Gastrocnemius medialis (tissue), 4 donors: ENCODE measurements around the gene DMBX1.

ENCODE experiments used
- CTCF ChIP-seq, 5 experiments: fragments of 450-650 bp in 3 of 5; fragments of 200-600 bp in 2 of 5; sonication (generic) in 2 of 5; IDR thresholded peaks in 4 of 5; conservative IDR thresholded peaks in 1 of 5; 1 replicate in 4 of 5; 2 replicates in 1 of 5; pipeline ENCODE4 v1.5.1; 2016 to 2019; ENCODE audit warnings: antibody characterized with exemption in 5 of 5, mild to moderate bottlenecking in 3 of 5, moderate library complexity in 3 of 5
- POLR2A ChIP-seq, 2 donors: fragments of 450-650 bp; IDR thresholded peaks; one replicate each; pipeline ENCODE4 v1.6.1; 2017; ENCODE audit warnings: antibody characterized with exemption in 2 of 2, mild to moderate bottlenecking in 2 of 2, moderate library complexity in 2 of 2

- no peak for TF ChIP-seq POLR2A (IDR thresholded peaks at IDR 0.05)
- no peak for TF ChIP-seq CTCF (IDR thresholded peaks at IDR 0.05 in 4 of 5, conservative IDR thresholded peaks at IDR 0.05 in 1 of 5)
Observed at GRCh38 chr1:46450160-46450517, 39.5 kb upstream of the DMBX1 start.
